ENCODE measurements around the gene KHDC3L.

DNA sequence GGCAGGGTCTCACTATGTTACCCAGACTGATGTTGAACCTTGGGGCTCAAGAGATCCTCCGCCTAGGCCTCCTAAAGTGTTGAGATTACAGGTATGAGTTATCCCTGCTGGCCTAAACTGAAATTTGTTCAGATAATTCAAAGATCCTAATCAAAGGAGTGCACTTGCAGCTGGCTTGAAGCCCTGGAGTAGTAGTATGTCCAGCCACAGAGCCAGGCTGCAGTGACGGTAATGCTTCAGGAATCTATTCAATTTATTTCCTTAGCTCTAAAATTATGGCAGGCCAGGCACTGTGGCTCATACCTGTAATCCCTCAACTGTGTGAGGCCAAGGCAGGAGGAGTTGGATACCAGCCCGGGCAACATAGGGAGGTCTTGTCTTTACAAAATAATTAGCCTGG, 30.8 kb downstream of the KHDC3L start:
- TF ChIP-seq, protein P1, sequence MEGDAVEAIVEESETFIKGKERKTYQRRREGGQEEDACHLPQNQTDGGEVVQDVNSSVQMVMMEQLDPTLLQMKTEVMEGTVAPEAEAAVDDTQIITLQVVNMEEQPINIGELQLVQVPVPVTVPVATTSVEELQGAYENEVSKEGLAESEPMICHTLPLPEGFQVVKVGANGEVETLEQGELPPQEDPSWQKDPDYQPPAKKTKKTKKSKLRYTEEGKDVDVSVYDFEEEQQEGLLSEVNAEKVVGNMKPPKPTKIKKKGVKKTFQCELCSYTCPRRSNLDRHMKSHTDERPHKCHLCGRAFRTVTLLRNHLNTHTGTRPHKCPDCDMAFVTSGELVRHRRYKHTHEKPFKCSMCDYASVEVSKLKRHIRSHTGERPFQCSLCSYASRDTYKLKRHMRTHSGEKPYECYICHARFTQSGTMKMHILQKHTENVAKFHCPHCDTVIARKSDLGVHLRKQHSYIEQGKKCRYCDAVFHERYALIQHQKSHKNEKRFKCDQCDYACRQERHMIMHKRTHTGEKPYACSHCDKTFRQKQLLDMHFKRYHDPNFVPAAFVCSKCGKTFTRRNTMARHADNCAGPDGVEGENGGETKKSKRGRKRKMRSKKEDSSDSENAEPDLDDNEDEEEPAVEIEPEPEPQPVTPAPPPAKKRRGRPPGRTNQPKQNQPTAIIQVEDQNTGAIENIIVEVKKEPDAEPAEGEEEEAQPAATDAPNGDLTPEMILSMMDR (conservative IDR thresholded peaks at IDR 0.05; ENCODE audit: low read length): no peak
- no peak for TF ChIP-seq EZH2phosphoT487 (IDR thresholded peaks at IDR 0.05; ENCODE audit: borderline replicate concordance)
